Erythroblast (primary cell): ENCODE results near the gene TRPM5.

ENCODE experiments used
- GATA1 ChIP-seq: IDR thresholded peaks from 2 replicates; pipeline ENCODE4 v1.6.1; 2011; ENCODE audit warnings: low read depth, mild to moderate bottlenecking, control low read depth, low read length, moderate library complexity
- POLR2A ChIP-seq: IDR thresholded peaks from 2 replicates; pipeline ENCODE4 v1.6.1; 2011; ENCODE audit warnings: mild to moderate bottlenecking, low read length

DNA sequence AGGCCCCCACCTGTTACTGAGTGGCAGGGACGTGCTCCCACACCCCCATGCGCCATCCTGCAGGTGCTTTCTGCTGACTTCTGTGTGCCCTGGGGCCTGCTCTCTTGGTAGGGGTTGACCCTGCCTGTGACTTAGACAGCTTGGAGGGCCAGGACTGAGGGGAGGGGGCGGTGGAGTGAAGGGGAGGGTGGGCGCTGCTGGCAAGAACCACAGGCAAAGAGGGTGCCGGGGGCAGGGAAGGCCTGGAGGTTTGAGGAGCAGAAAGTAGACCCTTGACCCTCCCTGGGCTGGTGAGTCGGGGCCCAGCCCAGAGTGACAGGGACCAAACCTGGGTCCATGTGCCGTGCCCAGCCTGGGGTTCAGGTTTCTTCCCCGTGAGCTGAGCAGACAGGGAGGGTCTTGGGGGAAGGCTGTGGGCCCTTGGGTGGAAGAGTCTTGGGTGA is 18.2 kb upstream of the TRPM5 start:
- no peak for TF ChIP-seq POLR2A
- TF ChIP-seq GATA1 = no peak
